ENCODE data around the gene PDZK1IP1.
"Not testable (repeated sequence)": the region's sequence is repeated elsewhere in the genome, so short reads cannot be mapped to it uniquely, and the experiment has no call there.

The PDZK1IP1 gene

DNA sequence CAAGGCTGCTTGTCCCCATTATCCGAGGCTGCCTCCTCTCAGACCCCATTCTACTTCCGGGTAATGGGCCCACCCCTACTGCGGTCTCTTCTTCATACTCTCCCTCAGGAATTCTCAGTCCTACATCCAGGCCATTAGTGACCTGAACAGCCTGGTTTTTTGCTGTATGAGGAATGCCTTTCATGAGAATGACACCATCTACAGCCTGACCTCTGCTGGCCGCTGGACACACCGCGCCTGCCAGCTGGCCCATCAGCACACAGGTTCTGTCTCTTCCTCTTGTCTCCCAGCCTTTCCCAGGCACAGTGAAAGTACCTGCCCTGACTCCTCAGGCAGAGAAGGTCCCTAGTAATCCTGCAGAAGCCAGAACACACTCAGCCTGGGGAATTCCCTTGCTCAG, 46.2 kb downstream of the PDZK1IP1 start:
- not testable (repeated sequence) for H3K9ac ChIP-seq (ENCODE audit: low read length in 5 of 5); H3K27ac ChIP-seq (ENCODE audit: low read depth, low read length); H3K9me3 ChIP-seq (ENCODE audit: control insufficient read depth in 5 of 5, low read length in 5 of 5); H3K27me3 ChIP-seq (ENCODE audit: control insufficient read depth in 5 of 5, insufficient read depth in 4 of 5, low read length in 5 of 5); H3K4me3 ChIP-seq (ENCODE audit: low read depth in 1 of 5, low read length in 5 of 5); H3K36me3 ChIP-seq (ENCODE audit: control insufficient read depth in 5 of 5, insufficient read depth in 5 of 5, low read length in 5 of 5); H3K4me1 ChIP-seq (ENCODE audit: control insufficient read depth in 5 of 5, insufficient read depth in 5 of 5, low read length in 5 of 5)

DNA sequence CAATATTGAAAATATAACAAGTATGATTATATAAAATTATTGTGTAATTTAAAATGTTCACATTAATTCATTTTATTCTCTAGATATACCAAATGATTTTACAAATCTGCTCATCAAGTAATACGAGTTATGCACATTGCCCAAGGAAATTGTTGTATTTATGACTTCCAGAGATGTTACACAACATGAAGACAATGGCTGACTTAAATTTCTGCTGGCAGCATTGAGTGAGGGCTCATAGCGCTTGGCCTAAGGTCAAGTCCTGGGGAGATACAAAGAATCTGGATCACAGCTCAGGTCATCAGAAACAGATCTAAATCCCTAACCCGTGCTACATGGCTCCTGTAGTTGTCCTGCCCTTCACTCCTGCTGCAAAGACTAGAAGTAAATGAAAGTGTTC, 49.5 kb downstream of the PDZK1IP1 start:
- not testable (repeated sequence) for H3K4me1 ChIP-seq (ENCODE audit: control insufficient read depth in 5 of 5, insufficient read depth in 5 of 5, low read length in 5 of 5); H3K4me3 ChIP-seq (ENCODE audit: low read depth in 1 of 5, low read length in 5 of 5); H3K36me3 ChIP-seq (ENCODE audit: control insufficient read depth in 5 of 5, insufficient read depth in 5 of 5, low read length in 5 of 5); H3K27ac ChIP-seq (ENCODE audit: low read depth, low read length); H3K27me3 ChIP-seq (ENCODE audit: control insufficient read depth in 5 of 5, insufficient read depth in 4 of 5, low read length in 5 of 5); H3K9me3 ChIP-seq (ENCODE audit: control insufficient read depth in 5 of 5, low read length in 5 of 5); H3K9ac ChIP-seq (ENCODE audit: low read length in 5 of 5)

DNA sequence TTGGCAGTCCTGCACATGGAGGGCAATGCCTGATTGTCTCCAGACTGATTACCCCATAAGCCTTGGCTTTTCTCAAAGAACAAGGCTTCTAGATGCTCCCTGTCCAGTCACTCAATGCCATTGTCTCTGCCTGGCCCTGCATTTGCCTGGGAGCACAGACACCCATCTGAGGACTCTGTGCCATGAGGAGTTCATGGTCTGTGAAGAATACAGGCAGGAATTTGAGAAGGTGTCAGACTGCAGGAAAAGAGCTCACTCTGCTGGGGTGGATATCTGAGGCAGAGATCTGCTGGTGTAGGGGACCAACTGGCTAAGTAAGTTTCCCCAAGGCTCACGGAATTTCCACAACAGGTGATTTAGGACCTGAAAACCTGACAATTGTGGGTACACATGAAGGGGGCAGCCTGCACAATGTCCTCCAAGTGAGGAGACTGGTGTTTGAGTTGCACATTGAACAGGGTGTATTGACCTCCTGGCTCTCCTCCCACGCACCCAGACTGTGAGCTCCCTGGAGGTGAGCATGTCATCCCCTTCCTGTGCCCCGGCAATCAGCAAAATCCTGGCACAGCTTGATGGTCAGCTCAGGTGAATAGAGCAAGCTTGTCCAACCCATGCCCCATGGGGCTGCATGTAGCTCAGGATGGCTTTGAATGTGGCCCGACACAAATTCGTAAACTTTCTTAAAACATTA, 51.8 kb downstream of the PDZK1IP1 start:
- H3K9ac ChIP-seq (ENCODE audit: low read length in 5 of 5), result no peak overlapping the region
- H3K27ac ChIP-seq (ENCODE audit: low read depth, low read length), result no peak overlapping the region
- no peaks in the 10 kb centered on the region for H3K4me1 ChIP-seq (ENCODE audit: control insufficient read depth in 5 of 5, insufficient read depth in 5 of 5, low read length in 5 of 5)
- H3K9me3 ChIP-seq (ENCODE audit: control insufficient read depth in 5 of 5, low read length in 5 of 5), result no peaks in the 10 kb centered on the region
- no peak overlapping the region for H3K4me3 ChIP-seq (ENCODE audit: low read depth in 1 of 5, low read length in 5 of 5)
- no peaks in the 10 kb centered on the region for H3K27me3 ChIP-seq (ENCODE audit: control insufficient read depth in 5 of 5, insufficient read depth in 4 of 5, low read length in 5 of 5)
- no peaks in the 10 kb centered on the region for H3K36me3 ChIP-seq (ENCODE audit: control insufficient read depth in 5 of 5, insufficient read depth in 5 of 5, low read length in 5 of 5)

DNA sequence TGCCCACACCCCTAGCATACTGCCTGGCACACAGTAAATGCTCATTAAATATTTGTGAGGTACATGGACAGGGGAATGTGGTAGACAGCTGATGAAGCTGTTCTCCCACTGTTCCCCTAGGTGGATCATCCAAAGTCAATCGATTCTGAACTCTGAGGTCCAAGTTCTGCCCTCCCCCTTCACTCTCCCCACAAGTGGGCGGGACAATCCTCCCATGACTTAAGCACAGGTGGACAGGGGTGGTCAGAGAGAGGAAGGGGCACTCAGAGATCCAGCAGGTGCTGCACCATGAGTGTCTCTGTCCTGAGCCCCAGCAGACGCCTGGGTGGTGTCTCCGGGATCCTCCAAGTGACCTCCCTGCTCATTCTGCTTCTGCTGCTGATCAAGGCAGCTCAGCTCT, 52.6 kb downstream of the PDZK1IP1 start, which contains the start of gene CYP4A22:
Gene CYP4A22 (plus strand): TSS at position 244 of the 400 bp plus-strand sequence. CDS start 45 bp downstream, at position 289.
- H3K27me3 ChIP-seq (ENCODE audit: control insufficient read depth in 5 of 5, insufficient read depth in 4 of 5, low read length in 5 of 5), result no peaks in the 10 kb centered on the region
- no peak within 1 kb of the TSS for H3K9ac ChIP-seq (ENCODE audit: low read length in 5 of 5)
- no peaks in the 10 kb centered on the region for H3K36me3 ChIP-seq (ENCODE audit: control insufficient read depth in 5 of 5, insufficient read depth in 5 of 5, low read length in 5 of 5)
- no peaks in the 10 kb centered on the region for H3K4me1 ChIP-seq (ENCODE audit: control insufficient read depth in 5 of 5, insufficient read depth in 5 of 5, low read length in 5 of 5)
- no peak within 1 kb of the TSS for H3K27ac ChIP-seq (ENCODE audit: low read depth, low read length)
- H3K9me3 ChIP-seq (ENCODE audit: control insufficient read depth in 5 of 5, low read length in 5 of 5), result no peaks in the 10 kb centered on the region
- H3K4me3 ChIP-seq (ENCODE audit: low read depth in 1 of 5, low read length in 5 of 5), result no peak within 1 kb of the TSS

Measured in subcutaneous abdominal adipose tissue (tissue), 5 donors.